ENCODE data around the gene WDR70.
"Not testable (repeated sequence)": the region's sequence is repeated elsewhere in the genome, so short reads cannot be mapped to it uniquely, and the experiment has no call there.

The WDR70 gene

DNA sequence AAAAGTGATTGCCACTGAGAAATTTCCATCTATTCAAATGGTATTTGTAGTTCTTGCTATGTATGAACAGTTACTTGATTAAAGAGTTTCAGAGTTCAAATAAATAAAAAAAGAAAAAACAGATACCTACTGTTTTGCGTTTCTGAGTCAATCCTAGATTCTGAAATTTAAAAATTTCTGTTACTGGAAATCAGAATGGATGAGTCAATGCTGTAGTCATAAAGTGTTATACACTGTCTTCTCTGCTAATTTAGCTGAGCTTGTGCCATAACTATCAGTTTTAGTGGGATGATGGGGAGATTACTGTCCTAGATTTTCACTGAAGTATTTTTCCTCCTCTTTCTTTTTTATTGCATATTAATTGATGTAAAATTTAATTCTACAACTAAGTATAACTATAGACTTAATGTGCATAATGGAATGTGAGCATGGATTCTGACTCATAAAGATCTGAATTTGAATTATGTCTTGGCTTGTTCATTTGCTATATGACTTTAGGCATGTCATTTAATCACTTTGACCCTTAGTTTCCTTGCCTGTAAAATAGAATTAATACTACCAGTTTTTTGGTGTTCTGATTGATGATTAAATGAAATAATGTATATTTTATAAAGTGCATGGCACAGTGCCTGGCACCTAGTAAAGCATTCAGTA is 75.4 kb downstream of the WDR70 start:
- DNase-seq: not testable (repeated sequence)

DNA sequence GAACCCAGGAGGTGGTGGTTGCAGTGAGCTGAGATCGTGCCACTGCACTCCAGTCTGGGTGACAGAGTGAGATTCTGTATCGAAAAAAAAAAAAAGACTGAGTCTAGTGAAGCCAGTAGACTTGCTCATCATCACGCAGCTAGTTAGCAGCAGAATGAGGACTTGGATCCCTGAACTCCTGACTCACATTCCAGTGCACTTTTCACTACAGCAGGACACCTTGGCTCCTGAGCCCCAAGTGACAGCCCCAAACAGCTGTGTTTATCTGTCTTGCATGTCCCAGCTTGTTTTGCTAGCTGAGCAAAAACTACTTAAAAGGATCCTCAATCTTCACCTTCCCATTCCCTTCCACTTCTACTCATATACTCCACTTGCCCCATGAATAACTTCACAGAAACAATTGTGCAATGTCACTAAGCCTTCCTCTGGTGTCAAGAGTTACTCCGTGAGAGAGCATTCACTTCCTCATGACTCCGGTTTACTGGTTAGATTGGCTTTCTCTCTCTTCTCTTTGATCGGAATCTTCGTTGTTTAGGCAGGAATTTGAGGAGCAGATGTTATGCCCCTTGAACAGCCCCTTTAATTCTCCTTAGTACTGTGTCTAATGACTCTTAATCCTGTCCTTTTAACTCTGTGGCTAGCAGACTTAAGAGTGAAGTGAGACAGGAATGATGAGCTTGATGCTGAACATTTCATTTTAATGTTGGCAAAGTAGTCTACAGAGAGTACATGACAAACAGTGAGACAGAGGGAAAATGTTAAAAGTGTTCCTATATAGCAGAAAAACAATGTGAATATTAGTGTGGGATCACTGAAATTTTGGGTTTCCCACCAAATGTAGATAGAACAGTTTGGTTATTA is 84.3 kb downstream of the WDR70 start:
- not testable (repeated sequence) for DNase-seq

DNA sequence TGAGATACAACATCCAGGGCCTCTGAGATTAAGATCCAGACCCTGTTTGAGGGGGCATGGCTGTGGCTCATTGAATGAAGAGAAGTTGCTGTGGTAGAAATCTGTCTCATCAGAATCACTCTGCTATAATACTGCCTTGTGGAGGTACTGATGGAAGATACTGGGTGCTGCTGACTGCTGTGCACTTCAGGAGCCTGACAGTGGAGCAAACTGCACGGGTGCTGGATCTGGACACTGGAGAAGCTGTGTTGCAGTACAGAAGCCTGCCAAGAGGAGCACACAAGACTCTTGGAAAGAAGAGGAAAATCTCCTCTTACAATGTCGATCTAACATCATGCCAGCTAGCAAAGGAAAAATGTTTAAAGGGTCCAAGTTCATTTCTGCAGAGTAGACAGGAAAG is 85.5 kb downstream of the WDR70 start:
- DNase-seq: not testable (repeated sequence)

DNA sequence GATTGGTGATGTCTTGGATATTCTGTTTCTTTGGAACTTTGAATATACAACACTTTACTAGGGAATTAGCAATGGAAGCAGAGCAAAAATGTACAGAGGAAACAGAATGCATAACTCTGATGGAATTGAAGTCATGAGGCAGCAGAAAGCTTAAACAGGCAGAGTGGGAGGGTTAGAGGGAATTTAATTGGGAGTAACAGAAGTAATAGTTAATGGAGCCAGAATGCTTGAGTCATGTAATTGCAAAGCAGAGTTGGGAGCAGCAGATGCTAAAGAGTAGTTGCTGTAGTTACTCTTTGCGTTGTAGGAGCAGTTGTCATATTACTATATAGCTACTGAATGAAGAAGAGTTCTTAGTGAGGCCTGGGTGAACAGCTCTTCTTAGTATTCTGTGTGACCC is 90.3 kb downstream of the WDR70 start:
- DNase-seq: not testable (repeated sequence)

DNA sequence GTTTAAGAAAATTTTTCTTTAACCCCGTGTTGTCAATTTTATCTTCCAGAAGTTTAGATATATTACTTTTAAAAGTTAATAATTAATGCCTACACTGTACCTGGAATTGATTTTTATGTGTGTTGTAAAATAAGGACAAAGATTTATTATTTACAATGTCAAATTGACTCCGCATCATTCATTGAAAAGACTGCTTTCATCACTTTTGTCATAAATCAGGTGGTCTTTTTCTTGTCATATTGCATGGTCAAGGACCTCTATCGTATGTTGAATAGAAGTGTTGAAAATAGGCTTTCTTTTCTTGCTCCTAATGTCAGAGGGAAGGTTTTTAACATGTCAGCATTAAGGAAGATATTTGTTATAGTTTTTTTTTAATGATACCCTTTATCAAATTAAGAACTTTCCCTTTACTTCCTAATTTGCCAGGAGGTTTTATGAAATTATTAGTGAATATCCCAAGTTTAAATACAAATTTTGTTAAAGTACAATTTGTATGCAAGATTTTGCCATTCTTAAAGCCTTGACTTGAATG is 92.6 kb downstream of the WDR70 start:
- DNase-seq: no peak

DNA sequence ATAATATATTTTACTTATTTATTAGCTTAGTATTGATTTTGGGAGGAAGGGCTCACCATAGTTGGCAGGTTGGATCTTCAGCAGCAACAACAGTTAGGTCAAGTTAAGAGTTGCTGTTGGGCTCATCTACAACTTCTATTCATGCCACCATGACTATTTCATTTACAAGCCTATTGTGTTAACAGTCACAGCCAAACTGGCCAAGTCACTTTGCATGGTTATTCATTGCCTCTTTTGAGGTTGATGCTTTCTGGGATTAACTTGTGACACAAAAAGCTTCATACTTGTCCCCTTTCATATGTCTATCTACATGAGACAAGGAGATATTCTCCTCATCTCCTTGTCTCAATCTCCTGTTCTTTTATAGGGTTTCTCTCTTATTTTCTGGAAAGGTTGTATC is 98.3 kb downstream of the WDR70 start:
- DNase-seq: no peak

DNA sequence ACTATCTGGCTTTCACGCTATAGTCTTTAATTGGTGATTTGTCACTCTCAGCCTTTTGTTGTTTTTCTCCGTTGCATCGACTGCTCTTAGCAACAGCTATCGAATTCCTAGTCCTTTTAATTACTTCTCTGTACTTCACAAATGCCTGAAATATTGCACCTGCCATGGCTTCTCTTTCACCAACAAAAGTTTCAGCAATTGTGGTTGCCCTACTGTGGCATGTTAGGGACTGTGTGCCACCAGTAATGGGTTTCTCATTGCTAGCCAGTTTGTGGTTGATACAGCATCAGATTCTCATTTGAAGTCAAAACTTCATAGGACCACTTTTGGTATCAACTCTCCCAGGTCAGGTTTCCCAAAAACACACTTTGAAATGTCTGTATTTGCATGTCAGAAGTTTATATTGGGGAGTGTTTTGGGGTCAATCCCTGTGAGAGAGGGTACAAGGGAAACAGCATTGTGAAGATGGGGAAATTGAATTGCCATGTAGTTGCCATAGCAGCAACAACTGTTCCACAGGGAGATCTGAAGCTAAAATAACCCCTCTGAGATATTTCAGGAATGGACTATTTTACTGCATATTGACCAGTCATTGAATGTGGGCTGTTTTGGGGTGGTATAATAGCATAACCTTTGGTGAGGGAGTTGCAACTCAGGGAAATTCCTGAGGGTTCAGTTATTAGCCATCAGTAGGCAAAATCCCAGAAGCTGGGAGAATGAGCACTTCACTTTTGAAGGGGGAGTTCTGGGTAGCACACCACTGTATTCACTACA is 99.2 kb downstream of the WDR70 start:
- DNase-seq: no peak

DNA sequence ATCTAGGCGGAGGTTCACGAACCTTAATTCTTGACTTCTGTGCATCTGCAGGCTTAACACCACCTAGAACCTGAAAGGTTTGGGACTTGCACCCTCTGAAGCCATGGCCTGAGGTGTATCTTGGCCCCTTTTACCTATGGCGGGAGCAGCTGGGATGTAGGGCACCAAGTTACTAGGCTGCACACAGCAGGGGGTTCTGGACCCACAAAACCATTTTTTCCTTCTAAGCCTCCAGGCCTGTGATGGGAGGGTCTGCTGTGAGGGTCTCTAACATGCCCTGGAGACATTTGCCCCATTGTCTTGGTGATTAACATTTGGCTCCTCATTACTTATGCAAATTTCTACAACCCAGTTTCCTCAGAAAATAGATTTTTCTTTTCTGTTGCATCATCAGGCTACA is 102.3 kb downstream of the WDR70 start:
- DNase-seq: not testable (repeated sequence)

DNA sequence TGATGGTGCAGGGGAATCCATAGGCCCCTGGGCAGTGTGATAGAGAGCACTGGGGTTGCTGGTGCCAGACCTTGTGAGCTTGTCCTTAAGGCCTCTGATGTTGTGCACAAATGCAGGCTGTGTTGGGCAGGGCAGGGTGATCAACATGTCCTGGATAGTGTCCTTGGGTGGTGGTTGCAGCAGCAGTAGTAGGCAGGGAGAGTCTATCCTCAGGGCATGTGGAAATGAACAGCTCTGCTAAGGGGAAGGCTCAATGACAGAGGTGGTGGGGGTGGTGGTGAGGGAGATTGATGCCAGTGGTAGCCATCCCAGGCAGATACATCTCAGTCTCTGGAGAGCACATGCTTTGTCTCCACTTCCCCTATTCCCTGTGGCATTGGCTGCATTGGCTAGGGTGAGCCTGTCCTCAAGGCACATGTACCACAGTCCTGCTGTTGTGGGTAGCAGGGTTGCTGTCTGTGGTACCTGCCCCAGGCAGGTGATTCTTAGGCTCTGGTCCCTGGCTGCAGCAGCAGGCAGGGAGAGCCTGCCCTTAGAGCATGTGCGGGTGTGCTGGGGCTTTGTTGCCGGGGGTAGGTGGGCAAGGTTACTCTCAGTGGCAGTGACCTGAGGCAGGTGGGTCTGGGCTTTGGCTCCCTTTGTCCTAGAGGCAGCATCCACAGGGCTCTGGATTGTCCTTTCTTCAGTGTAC is 111.1 kb downstream of the WDR70 start:
- no peak for DNase-seq

DNA sequence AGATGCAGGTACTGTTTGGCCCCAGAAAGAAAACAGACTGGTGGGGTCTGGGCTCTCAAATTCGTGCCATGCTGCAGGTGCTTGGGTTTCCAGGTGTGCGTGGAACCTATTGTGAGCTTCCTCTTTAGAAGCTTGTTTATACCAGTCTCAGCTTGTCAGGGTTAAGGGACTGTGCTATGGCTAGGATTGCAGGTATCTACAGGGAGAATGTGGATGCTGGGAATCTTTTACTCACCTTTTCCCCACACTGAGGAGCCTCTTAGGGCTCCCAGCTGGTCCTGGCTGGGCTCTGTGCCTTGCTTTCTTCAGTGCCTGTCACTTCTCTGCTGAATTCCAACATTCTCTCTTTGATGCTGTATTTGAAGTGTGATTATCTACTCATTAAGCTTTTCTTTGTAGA is 111.8 kb downstream of the WDR70 start:
- no peak for DNase-seq

DNA sequence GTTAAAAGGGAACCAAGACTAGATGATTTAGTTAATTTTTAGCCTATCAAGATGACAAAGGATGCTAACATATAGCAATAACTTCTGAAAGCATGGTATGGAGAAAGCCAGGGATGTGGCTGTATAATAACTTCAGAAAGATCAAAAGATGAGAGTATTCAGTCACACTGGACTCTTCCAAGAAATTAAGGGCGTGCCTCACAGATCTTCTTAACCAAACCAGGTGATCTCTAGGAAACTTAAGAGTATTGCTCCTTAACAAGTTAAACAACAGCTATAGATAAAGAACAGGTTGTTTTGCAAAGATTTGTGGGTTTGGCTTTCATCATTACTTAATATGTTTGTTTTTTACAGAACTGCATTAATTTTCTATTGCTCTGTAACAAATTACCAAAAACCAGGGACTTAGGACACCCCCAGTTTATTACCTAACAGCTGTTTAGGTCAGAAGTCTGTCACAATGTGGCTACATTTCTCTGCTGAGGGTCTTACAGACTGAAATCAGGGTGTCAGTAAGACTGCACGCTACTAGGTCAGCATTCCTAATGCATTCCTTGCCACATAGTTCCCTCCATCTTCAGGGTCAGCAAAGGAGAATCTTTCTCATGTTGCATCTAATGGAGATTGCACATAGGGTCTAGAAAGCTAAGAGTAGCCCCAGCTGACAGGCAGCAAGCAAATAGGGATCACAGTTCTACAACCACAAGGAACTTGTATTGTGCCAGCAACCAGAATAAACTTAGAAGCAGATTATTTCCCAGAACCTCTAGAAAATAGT is 113.8 kb downstream of the WDR70 start:
- no peak for DNase-seq

DNA sequence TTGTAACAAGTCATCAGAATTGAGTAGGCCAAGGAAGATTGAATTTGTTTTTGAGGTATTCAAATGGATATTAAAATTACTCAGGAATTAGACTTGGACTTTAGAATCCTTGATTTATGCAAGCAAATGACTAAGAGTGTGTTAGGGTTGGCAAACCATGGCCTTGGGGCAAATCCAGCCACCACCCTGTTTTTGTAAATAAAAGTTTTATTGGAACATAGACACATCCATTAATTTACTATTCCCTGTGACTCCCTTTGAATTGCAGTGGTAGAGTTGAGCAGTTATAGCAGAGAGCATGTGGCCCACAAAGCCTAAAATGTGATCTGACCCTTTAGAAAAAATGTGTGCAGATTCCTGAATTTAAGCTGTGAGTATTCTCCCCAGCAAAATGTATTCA is 115.6 kb downstream of the WDR70 start:
- no peak for DNase-seq

DNA sequence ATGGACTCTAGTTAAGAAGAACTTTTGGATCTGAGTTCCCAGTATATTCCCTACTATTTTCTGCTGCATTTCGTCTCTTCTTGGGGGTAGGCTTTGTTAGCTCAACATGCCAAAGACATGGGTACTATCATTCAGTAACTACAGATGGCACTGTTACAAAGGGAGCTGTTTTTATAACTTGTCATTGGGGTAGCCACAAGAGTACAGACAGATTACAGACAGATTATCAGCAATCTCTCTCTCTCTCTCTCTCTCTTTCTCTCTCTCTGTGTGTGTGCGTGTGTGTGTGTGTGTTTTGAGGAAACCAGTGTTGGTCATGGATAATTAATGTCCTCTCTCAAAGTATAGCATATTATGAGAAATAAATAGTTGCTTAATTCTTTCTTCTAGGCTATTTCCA is 116.1 kb downstream of the WDR70 start:
- no peak for DNase-seq

DNA sequence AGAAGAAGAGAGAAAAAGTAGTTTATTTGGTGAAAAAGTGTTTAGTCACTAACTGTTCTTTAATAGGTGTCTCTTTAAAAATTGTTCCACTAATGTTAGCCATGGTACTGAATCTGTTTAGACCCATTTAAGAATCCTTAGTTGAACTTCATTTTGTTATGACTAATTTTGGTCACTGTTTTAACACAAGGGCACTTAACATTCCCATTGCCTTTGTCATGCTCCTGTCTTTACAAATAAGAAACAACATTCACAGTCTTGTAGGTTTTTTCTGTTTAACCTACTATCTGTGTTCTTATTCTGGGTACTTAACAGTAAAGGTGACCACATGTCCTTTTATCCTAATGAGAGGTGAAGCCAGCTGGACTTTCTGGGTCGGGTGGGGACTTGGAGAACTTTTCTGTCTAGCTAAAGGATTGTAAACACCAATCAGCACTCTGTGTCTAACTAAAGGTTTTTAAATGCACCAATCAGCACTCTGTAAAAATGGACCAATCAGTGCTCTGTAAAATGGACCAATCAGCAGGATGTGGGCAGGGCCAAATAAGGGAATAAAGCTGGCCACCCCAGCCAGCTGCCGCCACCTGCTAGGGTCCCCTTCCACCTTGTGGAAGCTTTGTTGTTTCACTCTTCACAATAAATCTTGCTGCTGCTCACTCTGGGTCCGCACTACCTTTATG is 116.7 kb downstream of the WDR70 start:
- DNase-seq: no peak

DNA sequence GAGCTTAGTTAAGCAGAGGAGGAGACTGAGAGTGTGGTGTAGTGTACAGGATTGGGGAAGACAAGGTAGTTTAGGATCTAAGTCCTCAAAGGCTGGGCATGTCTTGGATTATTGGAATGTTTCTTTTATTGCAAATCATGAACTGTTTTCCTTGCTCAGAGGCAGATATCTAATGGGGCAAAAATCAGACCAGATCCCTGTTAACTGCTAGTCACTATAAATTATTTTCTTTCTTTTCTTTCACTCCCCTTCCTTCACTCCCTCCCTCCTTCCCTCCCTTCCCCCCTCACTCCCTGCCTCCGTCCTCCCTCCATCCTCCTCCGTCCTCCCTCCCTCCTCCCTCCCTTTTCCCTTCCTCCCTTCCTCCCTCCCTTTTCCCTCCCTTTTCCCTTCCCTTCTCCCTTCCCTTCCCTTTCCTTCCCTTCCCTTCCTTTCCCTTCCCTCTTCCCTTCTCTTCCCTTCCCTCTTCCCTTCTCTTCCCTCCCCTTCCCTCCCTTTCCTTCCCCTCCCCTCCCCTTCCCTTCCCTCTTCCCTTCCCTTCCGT is 117.9 kb downstream of the WDR70 start:
- DNase-seq: no peak

DNA sequence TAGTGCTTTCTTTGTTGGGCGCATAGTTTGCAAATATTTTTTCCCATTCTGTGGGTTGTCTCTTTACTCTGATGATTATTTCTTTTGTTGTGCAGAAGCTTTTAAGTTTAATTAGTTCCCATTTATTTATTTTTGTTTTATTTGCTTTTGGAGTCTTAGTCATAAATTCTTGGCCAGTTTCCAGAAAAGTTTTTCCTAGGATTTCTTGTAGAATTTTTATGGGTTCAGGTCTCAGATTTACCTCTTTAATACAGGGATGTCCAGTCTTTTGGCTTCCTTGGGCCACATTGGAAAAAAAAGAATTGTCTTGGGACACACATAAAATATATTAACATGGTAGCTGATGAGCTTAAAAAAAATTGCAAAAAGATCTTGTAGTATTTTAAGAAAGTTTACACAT is 122.0 kb downstream of the WDR70 start:
- DNase-seq: no peak

DNA sequence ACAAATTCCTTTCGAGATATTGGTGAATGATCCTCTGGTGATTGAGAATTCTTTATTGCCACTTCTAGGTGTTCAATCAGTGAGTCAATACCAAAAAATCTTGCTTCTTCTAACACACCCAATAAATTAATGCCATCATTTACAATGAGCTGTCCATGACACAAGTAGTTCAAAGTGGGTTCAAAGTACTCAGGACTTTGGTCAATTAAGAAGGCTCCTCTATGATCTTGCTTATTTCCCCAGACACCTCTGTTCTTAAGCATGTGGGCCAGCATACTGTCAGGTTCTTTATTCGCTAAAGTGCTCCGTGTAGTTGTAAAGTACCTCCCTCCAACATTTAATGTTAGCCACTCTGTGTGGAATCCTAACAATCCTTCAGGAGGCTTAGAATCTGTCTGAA is 127.1 kb downstream of the WDR70 start:
- no peak for DNase-seq

DNA sequence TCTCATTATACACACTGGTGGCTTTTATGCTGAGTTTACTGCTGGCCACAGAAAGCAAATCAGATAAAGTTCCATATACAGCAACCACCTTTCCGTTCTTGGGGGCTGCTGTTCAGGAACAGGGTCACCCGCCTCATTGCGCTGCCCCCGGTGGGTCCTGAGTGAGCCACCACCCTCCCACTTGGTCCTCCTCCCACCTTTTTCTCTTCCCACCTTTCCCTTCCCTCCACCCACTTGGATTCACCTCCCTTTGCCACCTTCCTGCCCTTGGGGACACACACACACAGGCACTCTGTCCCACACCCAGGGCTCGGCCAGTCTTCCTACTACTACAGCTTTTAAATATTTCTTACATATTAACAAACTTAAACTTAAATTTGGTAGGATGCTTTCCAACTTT is 127.6 kb downstream of the WDR70 start:
- no peak for DNase-seq

DNA sequence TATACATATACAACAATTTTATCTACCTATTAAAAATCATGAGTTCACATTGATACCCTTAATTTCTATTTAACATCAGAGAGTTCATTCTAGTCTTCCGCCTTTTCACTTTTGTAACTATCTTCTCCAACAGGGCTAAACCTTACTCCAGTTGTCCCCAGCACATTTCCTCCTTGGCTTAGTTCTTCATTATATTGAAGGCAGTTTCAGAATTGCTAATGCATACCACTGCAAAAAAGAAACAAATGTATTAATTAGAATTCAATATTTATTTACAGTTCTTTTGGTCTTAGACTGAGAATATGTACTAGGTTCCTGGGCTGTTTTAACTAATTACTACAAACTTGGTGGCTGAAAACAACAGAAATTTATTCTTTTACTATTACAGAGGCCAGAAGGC is 132.5 kb downstream of the WDR70 start:
- no peak for DNase-seq

DNA sequence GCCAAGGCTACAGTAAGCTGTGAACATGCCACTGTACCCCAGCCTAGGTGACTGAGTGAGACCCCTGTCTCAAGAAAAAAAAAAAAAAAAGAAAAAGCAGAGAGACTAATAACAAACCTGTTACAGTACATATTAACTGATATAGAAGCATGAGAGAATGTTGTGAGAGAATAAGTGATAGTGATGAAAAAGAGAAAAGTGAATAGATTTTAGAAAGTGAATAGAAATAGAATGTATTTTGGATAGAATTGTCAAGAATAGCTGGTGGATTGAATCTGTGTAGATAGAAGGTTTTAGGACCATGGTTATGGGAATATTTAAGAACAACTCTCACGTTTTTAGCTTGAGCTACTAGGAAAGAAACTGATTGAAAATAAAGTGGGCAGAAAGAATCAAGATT is 135.8 kb downstream of the WDR70 start:
- no peak for DNase-seq

DNA sequence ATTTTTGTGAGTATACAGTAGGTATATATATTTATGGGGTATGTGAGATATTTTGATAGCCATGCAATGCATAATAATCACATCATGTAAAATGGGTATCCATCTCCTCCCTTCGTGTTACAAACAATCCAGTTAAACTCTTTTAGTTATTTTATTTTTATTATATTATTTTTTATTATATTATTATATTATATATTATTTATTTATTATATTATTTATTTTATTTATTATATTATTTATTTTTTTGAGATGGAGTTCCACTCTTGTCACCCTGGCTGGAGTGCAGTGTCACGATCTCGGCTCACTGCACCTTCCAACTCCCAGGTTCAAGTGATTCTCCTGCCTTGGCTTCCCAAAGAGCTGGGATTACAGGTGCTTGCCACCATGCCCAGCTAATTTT is 138.6 kb downstream of the WDR70 start:
- DNase-seq: no peak

All from cortex of kidney (tissue), 1 donor.